H1 (cell line): ENCODE results near the gene WFDC1. TPM values are rescaled to one million over a fixed set of nuclear protein-coding genes. Genes with fewer than 3 reads are reported as not detected.

ENCODE experiments used
- CTCF ChIA-PET: fragments of 300-600 bp; sonication (Branson Sonifier 250); formaldehyde crosslinking; loops from one replicate; lab custom pipeline; 2021; ENCODE audit not compliant: partially characterized antibody; lab: Charles Lee
- POLR2A ChIA-PET: fragments of 300-600 bp; sonication (Branson Sonifier 250); formaldehyde crosslinking; loops from one replicate; lab custom pipeline; 2021; ENCODE audit warnings: inconsistent platforms; ENCODE audit not compliant: partially characterized antibody; lab: Charles Lee
- DNase-seq, 2 experiments: peaks; one replicate each; pipeline versions ENCODE4 v3.0.0 to v3.0.0-alpha.2; 2010 to 2022; ENCODE audit warnings: low spot score in 2 of 2, low read depth in 1 of 2, mixed read lengths in 1 of 2
- FAIRE-seq: peaks from 2 replicates; lab custom pipeline; 2011; peaks lifted over from hg19 to GRCh38; lab: Jason Lieb, UNC
- H2AFZ ChIP-seq: 2 replicates; pipeline ENCODE4 v1.8.1; 2012; ENCODE audit warnings: low read length, inconsistent platforms
- H2AK5ac ChIP-seq: 2 replicates; pipeline ENCODE4 v1.6.1; 2013; ENCODE audit warnings: low read depth, low read length
- H2BK120ac ChIP-seq: replicated peaks from 2 replicates; pipeline ENCODE3; 2013; ENCODE audit warnings: low read depth, low read length, inconsistent platforms
- H2BK12ac ChIP-seq: 2 replicates; pipeline ENCODE4 v1.6.1; 2013; ENCODE audit warnings: low read depth, low read length
- H2BK15ac ChIP-seq: 2 replicates; pipeline ENCODE4 v1.6.1; 2013; ENCODE audit warnings: low read length
- H2BK20ac ChIP-seq: 2 replicates; pipeline ENCODE4 v1.6.1; 2013; ENCODE audit warnings: low read length
- H2BK5ac ChIP-seq: 2 replicates; pipeline ENCODE4 v1.6.1; 2013; ENCODE audit warnings: low read depth, low read length
- H3K14ac ChIP-seq: 2 replicates; pipeline ENCODE4 v1.6.1; 2013; ENCODE audit warnings: inconsistent platforms; ENCODE audit not compliant: insufficient read length
- H3K18ac ChIP-seq: 2 replicates; pipeline ENCODE4 v1.6.1; 2013; ENCODE audit warnings: low read length; ENCODE audit errors: extremely low read depth
- H3K23ac ChIP-seq: 2 replicates; pipeline ENCODE4 v1.6.1; 2013; ENCODE audit warnings: inconsistent platforms; ENCODE audit not compliant: insufficient read length
- H3K23me2 ChIP-seq: 2 replicates; pipeline ENCODE4 v1.6.1; 2013; ENCODE audit warnings: low read depth, low read length
- H3K27ac ChIP-seq: 2 replicates; pipeline ENCODE4 v1.6.1; 2011; ENCODE audit warnings: low read depth, low read length, inconsistent platforms
- H3K27me3 ChIP-seq, 4 experiments: replicated peaks in 1 of 4; 1 replicate in 1 of 4; 2 replicates in 3 of 4; pipeline versions ENCODE4 v1.6.1 to v1.8.1; 2011 to 2013; ENCODE audit warnings: low read length in 3 of 4, mild to moderate bottlenecking in 3 of 4, inconsistent platforms in 2 of 4, mixed read lengths in 2 of 4, moderate library complexity in 1 of 4; ENCODE audit not compliant: control insufficient read depth in 3 of 4, insufficient read depth in 3 of 4; ENCODE audit errors: extremely low read depth in 1 of 4
- H3K36me3 ChIP-seq, 4 experiments: 2 replicates each; pipeline versions ENCODE4 v1.6.1 to v1.8.1; 2011 to 2013; ENCODE audit warnings: mild to moderate bottlenecking in 4 of 4, low read length in 3 of 4, moderate library complexity in 2 of 4, control low read depth in 1 of 4, inconsistent platforms in 1 of 4; ENCODE audit not compliant: insufficient read depth in 4 of 4, control insufficient read depth in 2 of 4
- H3K4ac ChIP-seq: replicated peaks from 2 replicates; pipeline ENCODE3; 2013; ENCODE audit warnings: low read length, low read depth, mixed read lengths, inconsistent platforms; ENCODE audit not compliant: insufficient read length
- H3K4me1 ChIP-seq, 4 experiments: replicated peaks in 1 of 4; 1 replicate in 1 of 4; 2 replicates in 3 of 4; pipeline versions ENCODE4 v1.6.1 to v1.8.1; 2011 to 2013; ENCODE audit warnings: low read length in 3 of 4, inconsistent platforms in 2 of 4, mixed read lengths in 1 of 4; ENCODE audit not compliant: insufficient read depth in 4 of 4, control insufficient read depth in 3 of 4
- H3K4me2 ChIP-seq, 2 experiments: 2 replicates each; pipeline versions ENCODE4 v1.6.1 to v1.8.1; 2011 to 2013; ENCODE audit warnings: low read depth in 2 of 2, low read length in 2 of 2, control low read depth in 1 of 2, inconsistent platforms in 1 of 2, mild to moderate bottlenecking in 1 of 2; ENCODE audit not compliant: insufficient read depth in 1 of 2
- H3K4me3 ChIP-seq, 4 experiments: fragments of 200-600, 300-600 bp in 1 of 4; sonication (generic), shearing (Covaris generic), sonication (Bioruptor Twin) in 1 of 4; 2 replicates each; pipeline versions ENCODE4 v1.5.1 to v1.8.1; 2011 to 2016; ENCODE audit warnings: low read length in 4 of 4, low read depth in 3 of 4, control low read depth in 2 of 4, inconsistent platforms in 2 of 4, mild to moderate bottlenecking in 2 of 4, mixed read lengths in 1 of 4, moderate library complexity in 1 of 4; ENCODE audit not compliant: insufficient read depth in 2 of 4; ENCODE audit errors: extremely low read depth in 1 of 4
- H3K56ac ChIP-seq: replicated peaks from 2 replicates; pipeline ENCODE3; 2013; ENCODE audit warnings: low read depth, mild to moderate bottlenecking, mixed read lengths, low read length, inconsistent platforms; ENCODE audit not compliant: insufficient read length
- H3K79me1 ChIP-seq: 2 replicates; pipeline ENCODE4 v1.6.1; 2013; ENCODE audit warnings: low read depth, low read length, control low read depth
- H3K79me2 ChIP-seq, 2 experiments: 2 replicates each; pipeline versions ENCODE4 v1.6.1 to v1.8.1; 2012 to 2013; ENCODE audit warnings: low read length in 2 of 2, mild to moderate bottlenecking in 2 of 2, inconsistent platforms in 1 of 2; ENCODE audit not compliant: insufficient read depth in 2 of 2, control insufficient read depth in 1 of 2
- H3K9ac ChIP-seq, 4 experiments: replicated peaks in 1 of 4; 1 replicate in 1 of 4; 2 replicates in 3 of 4; pipeline versions ENCODE4 v1.6.1 to v1.8.1; 2011 to 2013; ENCODE audit warnings: low read depth in 3 of 4, low read length in 3 of 4, control low read depth in 2 of 4, mild to moderate bottlenecking in 2 of 4, moderate library complexity in 2 of 4, inconsistent platforms in 1 of 4; ENCODE audit errors: extremely low read depth in 1 of 4
- H3K9me3 ChIP-seq, 2 experiments: 2 replicates each; pipeline versions ENCODE4 v1.6.1 to v1.8.1; 2012 to 2013; ENCODE audit warnings: mild to moderate bottlenecking in 2 of 2, moderate library complexity in 2 of 2, control low read depth in 1 of 2, inconsistent platforms in 1 of 2, low read depth in 1 of 2, low read length in 1 of 2, mixed read lengths in 1 of 2; ENCODE audit not compliant: insufficient read depth in 2 of 2
- H4K20me1 ChIP-seq, 2 experiments: replicated peaks in 1 of 2; 2 replicates each; pipeline versions ENCODE3 to v1.8.1; 2011 to 2013; ENCODE audit warnings: inconsistent platforms in 2 of 2, low read length in 2 of 2, mild to moderate bottlenecking in 1 of 2; ENCODE audit not compliant: insufficient read depth in 2 of 2, control insufficient read depth in 1 of 2
- H4K5ac ChIP-seq: 2 replicates; pipeline ENCODE4 v1.6.1; 2013; ENCODE audit warnings: low read length, low read depth, mixed read lengths, inconsistent platforms; ENCODE audit not compliant: insufficient read length
- H4K8ac ChIP-seq: 2 replicates; pipeline ENCODE4 v1.8.0; 2013; ENCODE audit warnings: mild to moderate bottlenecking, moderate library complexity, low read length, inconsistent platforms; ENCODE audit not compliant: insufficient read depth; ENCODE audit errors: extremely low read depth
- H4K91ac ChIP-seq: replicated peaks from 2 replicates; pipeline ENCODE3; 2013; ENCODE audit warnings: low read length, mixed read lengths, inconsistent platforms; ENCODE audit not compliant: insufficient read length
- ASH2L ChIP-seq: fragments of 200-600, 300-600 bp; sonication (generic); IDR thresholded peaks from one replicate; pipeline ENCODE4 v1.7.1; 2017; ENCODE audit warnings: low read length
- BCL11A ChIP-seq, 2 experiments: IDR thresholded peaks; one replicate each; pipeline ENCODE4 v1.6.1; 2011; ENCODE audit warnings: low read depth in 2 of 2, low read length in 2 of 2, mild to moderate bottlenecking in 2 of 2
- CHD2 ChIP-seq: IDR thresholded peaks from 2 replicates; pipeline ENCODE4 v1.6.1; 2012; ENCODE audit warnings: low read length, improper control_type of control experiment
- EZH2 ChIP-seq: fragments of 200-600 bp; sonication (generic); IDR thresholded peaks from 2 replicates; pipeline ENCODE4 v1.7.1; 2012; ENCODE audit warnings: low read depth, mild to moderate bottlenecking, moderate library complexity, low read length, inconsistent platforms; ENCODE audit not compliant: severe bottlenecking
- GABPA ChIP-seq: IDR thresholded peaks from 2 replicates; pipeline ENCODE4 v1.6.1; 2011; ENCODE audit warnings: mild to moderate bottlenecking, low read length, moderate library complexity, borderline replicate concordance; ENCODE audit not compliant: insufficient read depth
- KDM5A ChIP-seq: fragments of 200-600 bp; IDR thresholded peaks from 2 replicates; pipeline ENCODE4 v1.7.1; 2012; ENCODE audit warnings: mild to moderate bottlenecking, low read length, inconsistent platforms, mixed read lengths
- MAFK ChIP-seq: IDR thresholded peaks from 2 replicates; pipeline ENCODE4 v1.6.1; 2012; ENCODE audit warnings: low read depth, mild to moderate bottlenecking, improper control_type of control experiment, low read length
- POLR2A ChIP-seq, 2 experiments: IDR thresholded peaks; 1 replicate in 1 of 2; 2 replicates in 1 of 2; pipeline ENCODE4 v1.6.1; 2011; ENCODE audit warnings: low read depth in 2 of 2, low read length in 2 of 2, mild to moderate bottlenecking in 2 of 2; ENCODE audit errors: control extremely low read depth in 1 of 2
- POLR2AphosphoS5 ChIP-seq: IDR thresholded peaks from 2 replicates; pipeline ENCODE4 v1.6.1; 2011; ENCODE audit warnings: low read depth, low read length
- POU5F1 ChIP-seq: IDR thresholded peaks from 2 replicates; pipeline ENCODE4 v1.6.1; 2011; ENCODE audit warnings: low read depth, mild to moderate bottlenecking, low read length, moderate library complexity
- RFX5 ChIP-seq: IDR thresholded peaks from 2 replicates; pipeline ENCODE4 v1.6.1; 2011; ENCODE audit warnings: low read depth, low read length, improper control_type of control experiment, borderline replicate concordance
- SIX5 ChIP-seq: IDR thresholded peaks from 2 replicates; pipeline ENCODE4 v1.6.1; 2011; ENCODE audit warnings: mild to moderate bottlenecking, low read depth, low read length
- SP4 ChIP-seq: IDR thresholded peaks from 2 replicates; pipeline ENCODE4 v1.6.1; 2012; ENCODE audit warnings: low read length, inconsistent platforms
- TAF1 ChIP-seq: IDR thresholded peaks from 2 replicates; pipeline ENCODE4 v1.6.1; 2011; ENCODE audit warnings: mild to moderate bottlenecking, low read depth, low read length
- WGBS, 2 experiments: shearing (Covaris generic) in 1 of 2; methylation state at CpG; one replicate each; pipeline versions ENCODE4 v1.1.6 to v1.1.7; 2013 to 2015; ENCODE audit warnings: low lambda C conversion rate in 2 of 2, mixed read lengths in 2 of 2, inconsistent platforms in 1 of 2, low coverage in 1 of 2, missing lambda C conversion rate in 1 of 2; ENCODE audit not compliant: insufficient replicate concordance in 2 of 2, insufficient coverage in 1 of 2, insufficient read length in 1 of 2; ENCODE audit errors: extremely low coverage in 1 of 2, missing lambda C conversion rate in 1 of 2; 5-methylcytosine and 5-hydroxymethylcytosine counted together
- polyA plus RNA-seq, 7 experiments: library from polyadenylated mRNA; depleted of rRNA in 3 of 7; stranded (reverse) in 5 of 7; unstranded in 2 of 7; fragments of >200 nt in 5 of 7; fragments of 200-250 nt in 2 of 7; gene quantifications; 1 replicate in 5 of 7; 2 replicates in 1 of 7; 4 replicates in 1 of 7; pipeline versions ENCODE4 v1.2.1 to v1.2.3, GENCODE V29; 2011 to 2013; ENCODE audit warnings: missing spikeins in 2 of 7, mixed read lengths in 2 of 7
- total RNA-seq: library from RNA; stranded (reverse); fragmentation: NEBNext Ultra II Directional; extraction: Animal tissue kit (Norgen Biotek cat#: 25700); gene quantifications from 2 replicates; pipeline ENCODE4 v1.2.1, GENCODE V29; 2021
- TF ChIP-seq, protein P1 (sequence below): IDR thresholded peaks from 2 replicates; pipeline ENCODE4 v1.6.1; 2012; ENCODE audit warnings: low read length, inconsistent platforms

The WFDC1 gene
- total and polyA plus RNA-seq, 2 of the 8 experiments (the other 6 are each of a cell fraction or from before 2014, with no cell fraction given): 0.70 to 1.1 TPM

DNA sequence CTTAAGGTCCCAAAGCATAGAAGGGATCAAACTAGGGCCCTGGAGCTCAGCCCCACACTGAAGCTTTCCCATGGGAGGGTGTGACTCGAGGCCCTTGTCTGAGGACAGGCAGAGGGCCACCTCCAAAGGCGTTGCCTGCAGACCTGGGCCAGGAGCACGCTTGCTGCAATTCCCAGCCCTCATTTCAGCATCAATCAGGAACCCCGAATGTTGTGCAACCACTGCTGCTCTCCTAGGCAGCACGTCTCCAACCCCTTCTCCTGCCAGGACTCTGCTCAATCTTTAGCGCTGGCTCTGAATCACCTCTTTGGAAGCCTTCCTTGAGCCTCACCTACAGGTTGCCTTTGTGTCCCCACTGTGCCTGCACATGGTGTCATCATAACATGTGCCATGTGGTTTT is 59.6 kb downstream of the WFDC1 start:
- no peaks in the 10 kb centered on the region for H3K79me1 ChIP-seq
- H4K91ac ChIP-seq: no peak overlapping the region
- H3K79me2 ChIP-seq: no peaks in the 10 kb centered on the region
- 93% methylated on average over 6 of the region's 6 CpGs; no CpG with 5 or more reads in 1 of the 2 experiments for WGBS, 2 experiments
- no peak overlapping the region for H3K4ac ChIP-seq
- no peak overlapping the region for H3K56ac ChIP-seq
- H3K27me3 ChIP-seq: no peaks in the 10 kb centered on the region
- H3K14ac ChIP-seq: no peak overlapping the region
- ChIA-PET POLR2A (no interaction called here), CTCF (interaction anchor here (0.6 kb wide), 1 partner anchor 142 kb away, joined by 3 read pairs; no protein-coding TSS in a partner anchor)
- no peak overlapping the region for H4K5ac ChIP-seq
- peaks cover 0 to 3% (median 1%) of the 10 kb centered on the region in 4 experiments; a peak in 1 of 7 replicates for H3K4me1 ChIP-seq
- no peak overlapping the region for H4K8ac ChIP-seq
- no peaks in the 10 kb centered on the region for H3K9me3 ChIP-seq
- DNase-seq (no peak), FAIRE-seq (no peak)
- no peak overlapping the region for H3K4me2 ChIP-seq
- H2BK15ac ChIP-seq: no peak overlapping the region
- H2BK120ac ChIP-seq: no peak overlapping the region
- no peak overlapping the region for H3K18ac ChIP-seq
- no peak overlapping the region for H2BK20ac ChIP-seq
- H3K4me3 ChIP-seq: no peak overlapping the region
- H2BK5ac ChIP-seq: no peak overlapping the region
- H3K27ac ChIP-seq: no peak overlapping the region
- H4K20me1 ChIP-seq: no peaks in the 10 kb centered on the region
- H2AK5ac ChIP-seq: no peak overlapping the region
- no peak overlapping the region for H2AFZ ChIP-seq
- H3K9ac ChIP-seq: no peak overlapping the region
- H2BK12ac ChIP-seq: no peak overlapping the region
- H3K23me2 ChIP-seq: peaks cover 5% of the 10 kb centered on the region; the same call in 1 of the 2 replicates
- H3K23ac ChIP-seq: no peak overlapping the region
- H3K36me3 ChIP-seq: no peaks in the 10 kb centered on the region
- TF ChIP-seq, protein P1, sequence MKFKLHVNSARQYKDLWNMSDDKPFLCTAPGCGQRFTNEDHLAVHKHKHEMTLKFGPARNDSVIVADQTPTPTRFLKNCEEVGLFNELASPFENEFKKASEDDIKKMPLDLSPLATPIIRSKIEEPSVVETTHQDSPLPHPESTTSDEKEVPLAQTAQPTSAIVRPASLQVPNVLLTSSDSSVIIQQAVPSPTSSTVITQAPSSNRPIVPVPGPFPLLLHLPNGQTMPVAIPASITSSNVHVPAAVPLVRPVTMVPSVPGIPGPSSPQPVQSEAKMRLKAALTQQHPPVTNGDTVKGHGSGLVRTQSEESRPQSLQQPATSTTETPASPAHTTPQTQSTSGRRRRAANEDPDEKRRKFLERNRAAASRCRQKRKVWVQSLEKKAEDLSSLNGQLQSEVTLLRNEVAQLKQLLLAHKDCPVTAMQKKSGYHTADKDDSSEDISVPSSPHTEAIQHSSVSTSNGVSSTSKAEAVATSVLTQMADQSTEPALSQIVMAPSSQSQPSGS: no peak
- TF ChIP-seq POLR2AphosphoS5 (no peak), SIX5 (no peak), ASH2L (no peak), POLR2A (IDR thresholded peaks at IDR 0.05; ENCODE audit: control extremely low read depth in 1 of 2, low read depth in 2 of 2, low read length in 2 of 2) (no peak), POU5F1 (no peak), SP4 (no peak), EZH2 (no peak), MAFK (no peak), TAF1 (no peak), CHD2 (no peak), RFX5 (no peak), GABPA (no peak), KDM5A (no peak), BCL11A (IDR thresholded peaks at IDR 0.05; ENCODE audit: low read depth in 2 of 2, low read length in 2 of 2) (no peak)
